H7 (cell line): ENCODE data around the gene STK10. TPM values are rescaled to one million over a fixed set of nuclear protein-coding genes. Genes with fewer than 3 reads are reported as not detected.
A peak's percentile ranks its signal among the peaks of the same experiment; 100 is the strongest.
"Not testable (repeated sequence)": the region's sequence is repeated elsewhere in the genome, so short reads cannot be mapped to it uniquely, and the experiment has no call there.

Experiments
- DNase-seq: peaks from one replicate; pipeline ENCODE4 v3.0.0; 2012
- H3K27me3 ChIP-seq: 2 replicates; pipeline ENCODE4 v1.6.0; 2011; ENCODE audit warnings: mild to moderate bottlenecking, low read length; ENCODE audit not compliant: control insufficient read depth, insufficient read depth
- H3K36me3 ChIP-seq: replicated peaks from 2 replicates; pipeline ENCODE4 v1.5.1; 2011; ENCODE audit warnings: low read length; ENCODE audit not compliant: control insufficient read depth, insufficient read depth
- H3K4me3 ChIP-seq: 2 replicates; pipeline ENCODE4 v1.5.1; 2011; ENCODE audit warnings: low read depth, mild to moderate bottlenecking, control low read depth, low read length, moderate library complexity; ENCODE audit not compliant: insufficient read depth
- total RNA-seq: library from RNA; depleted of rRNA; stranded (reverse); fragments of >200 nt; shearing (Covaris generic); gene quantifications from 2 replicates; pipeline ENCODE4 v1.2.3, GENCODE V29; 2014

Gene STK10
- total RNA-seq, 1 experiment from 2014 or later, result 7.4 TPM

DNA sequence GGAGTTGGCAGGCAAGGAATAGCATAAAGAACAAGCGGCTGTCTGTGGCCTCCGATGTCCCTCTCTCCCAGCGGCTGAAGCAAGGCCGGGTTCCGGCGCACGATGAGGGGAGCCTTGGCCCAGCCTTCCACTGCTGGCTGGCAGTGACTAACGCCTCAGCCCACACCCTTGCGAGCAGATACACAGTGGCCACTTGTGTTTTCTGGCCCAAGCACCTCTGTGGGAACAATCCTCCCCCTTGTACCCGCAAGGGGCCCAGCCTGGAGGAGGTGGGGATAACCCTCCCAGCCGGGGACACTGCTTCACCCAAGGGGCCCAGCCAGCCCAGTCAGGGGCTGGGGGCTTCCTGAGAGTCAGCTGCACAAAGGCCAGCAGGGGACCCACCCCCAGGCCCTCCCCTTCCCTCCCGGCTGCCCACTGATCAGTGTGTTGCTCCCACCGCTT, 23.2 kb downstream of the STK10 start:
- Histone ChIP-seq H3K4me3 (no peak overlapping the region), H3K36me3 (no peaks in the 10 kb centered on the region)
- DNase-seq, result no peak

DNA sequence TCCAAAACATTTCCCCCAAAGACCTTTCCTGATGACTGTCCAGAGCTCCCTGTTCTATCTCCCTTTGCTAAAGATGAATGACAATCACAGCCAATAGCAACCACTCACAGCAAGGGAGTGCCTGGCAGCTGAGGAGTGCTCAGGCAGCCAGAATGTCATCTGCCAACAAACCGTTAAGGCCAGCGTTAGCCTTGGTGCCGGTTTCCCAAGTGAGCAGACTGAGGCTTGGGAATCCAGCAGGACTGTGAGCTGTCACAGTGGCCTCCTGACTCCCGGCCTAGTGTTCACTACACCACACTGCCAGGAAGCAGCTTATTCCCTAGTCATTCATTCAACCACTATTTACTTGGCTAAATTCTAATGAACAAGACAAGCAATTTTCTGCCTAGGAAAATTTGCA, 24.7 kb downstream of the STK10 start:
- no peaks in the 10 kb centered on the region for H3K36me3 ChIP-seq
- no peak for DNase-seq
- no peaks in the 10 kb centered on the region for H3K27me3 ChIP-seq
- H3K4me3 ChIP-seq, result no peak overlapping the region

More for the DNA sequence above, 23.2 kb downstream of the STK10 start:
- H3K27me3 ChIP-seq, result no peaks in the 10 kb centered on the region

DNA sequence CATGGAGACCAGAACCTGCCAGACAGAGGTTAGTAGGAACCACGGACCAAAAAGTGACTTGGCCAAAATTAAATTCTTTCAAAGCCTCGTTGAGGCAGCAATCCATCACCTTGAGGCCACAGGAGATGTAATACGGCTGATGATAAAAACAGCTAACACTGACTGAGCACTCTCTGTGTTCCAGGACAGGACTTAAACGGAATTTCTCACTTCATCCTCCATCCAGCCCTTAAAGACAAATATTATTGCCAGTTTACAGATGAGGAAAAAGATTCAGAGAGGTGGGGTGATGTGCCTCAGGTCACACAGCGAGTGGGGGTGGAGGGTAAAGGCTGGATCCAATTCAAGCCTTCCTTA, 25.1 kb downstream of the STK10 start:
- Histone ChIP-seq H3K4me3 (no peak overlapping the region), H3K36me3 (no peaks in the 10 kb centered on the region), H3K27me3 (no peaks in the 10 kb centered on the region)
- DNase-seq, result no peak

DNA sequence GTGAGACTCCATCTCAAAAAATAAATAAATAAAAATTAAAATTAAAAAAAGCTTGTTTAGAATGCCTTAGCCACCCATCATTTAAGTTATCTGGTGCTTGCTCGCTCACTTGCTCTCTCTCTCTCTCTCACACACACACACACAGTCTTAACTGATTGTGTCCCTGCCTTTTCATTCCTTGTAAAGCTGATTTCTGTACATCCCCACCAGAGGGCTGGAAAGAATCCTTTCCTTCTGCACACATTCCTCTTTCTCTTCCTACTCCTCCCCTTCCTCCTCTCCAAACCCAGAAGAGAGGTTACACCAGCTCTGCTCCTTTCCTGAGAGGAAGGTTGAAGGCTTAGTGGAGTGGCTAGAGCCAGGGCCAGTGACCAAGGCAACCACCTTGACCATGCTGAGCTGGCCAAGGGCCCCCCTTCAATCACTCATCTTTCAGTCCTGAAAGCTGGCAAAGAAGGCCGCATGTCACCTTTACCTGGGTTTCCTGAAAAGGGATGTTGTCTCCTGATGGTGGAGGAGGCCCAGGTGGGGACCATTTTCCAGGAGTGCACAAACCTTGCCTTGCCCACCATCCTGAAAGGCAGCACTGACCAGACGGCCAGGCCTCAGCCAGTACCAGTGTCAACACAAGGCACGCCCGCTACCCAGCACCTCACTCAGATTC, 25.6 kb downstream of the STK10 start:
- DNase-seq, result no peak
- H3K36me3 ChIP-seq, result no peaks in the 10 kb centered on the region
- no peaks in the 10 kb centered on the region for H3K27me3 ChIP-seq
- no peak overlapping the region for H3K4me3 ChIP-seq

DNA sequence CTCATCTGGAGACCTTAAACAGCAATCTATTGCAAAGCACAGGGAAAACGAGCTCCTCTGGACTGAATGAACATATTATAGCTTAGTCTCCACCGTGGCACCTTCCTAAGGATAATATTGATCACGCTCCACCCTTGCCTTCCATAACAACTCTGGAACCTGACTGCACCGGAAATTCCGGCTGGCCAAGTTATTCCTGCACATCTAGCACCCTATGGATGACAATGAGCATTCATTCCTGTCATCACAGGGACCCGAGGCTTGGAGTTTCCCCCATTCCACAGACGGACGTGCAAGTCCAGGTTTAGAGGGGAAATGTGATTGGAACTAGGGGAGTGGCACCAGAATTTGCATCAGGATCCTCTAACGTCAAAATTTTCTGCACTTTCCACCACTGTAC, 27.5 kb downstream of the STK10 start:
- Histone ChIP-seq H3K27me3 (no peaks in the 10 kb centered on the region), H3K36me3 (no peaks in the 10 kb centered on the region; the same call in 1 of the 2 replicates), H3K4me3 (no peak overlapping the region)
- no peak for DNase-seq

DNA sequence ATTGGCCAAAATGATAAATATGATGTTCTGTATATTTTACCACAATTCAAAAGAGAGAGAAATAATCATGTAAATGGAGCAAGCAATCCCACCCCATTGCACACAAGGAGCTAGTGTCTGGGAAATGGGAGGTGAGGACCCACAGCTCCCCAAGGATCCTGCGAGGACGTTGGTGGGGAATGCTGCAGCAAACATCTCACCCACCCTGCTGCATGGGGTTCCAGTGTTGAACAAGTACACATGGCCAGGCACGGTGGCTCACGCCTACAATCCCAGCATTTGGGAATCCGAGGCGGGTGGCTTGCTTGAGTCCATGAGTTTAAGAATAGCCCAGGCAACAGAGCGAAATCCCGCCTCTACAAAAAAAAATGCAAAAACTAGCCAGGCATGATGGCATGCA, 29.0 kb downstream of the STK10 start:
- no peak overlapping the region for H3K4me3 ChIP-seq
- H3K36me3 ChIP-seq, result no peaks in the 10 kb centered on the region; the same call in 1 of the 2 replicates
- DNase-seq, result peak; percentile 3
- H3K27me3 ChIP-seq, result no peaks in the 10 kb centered on the region

DNA sequence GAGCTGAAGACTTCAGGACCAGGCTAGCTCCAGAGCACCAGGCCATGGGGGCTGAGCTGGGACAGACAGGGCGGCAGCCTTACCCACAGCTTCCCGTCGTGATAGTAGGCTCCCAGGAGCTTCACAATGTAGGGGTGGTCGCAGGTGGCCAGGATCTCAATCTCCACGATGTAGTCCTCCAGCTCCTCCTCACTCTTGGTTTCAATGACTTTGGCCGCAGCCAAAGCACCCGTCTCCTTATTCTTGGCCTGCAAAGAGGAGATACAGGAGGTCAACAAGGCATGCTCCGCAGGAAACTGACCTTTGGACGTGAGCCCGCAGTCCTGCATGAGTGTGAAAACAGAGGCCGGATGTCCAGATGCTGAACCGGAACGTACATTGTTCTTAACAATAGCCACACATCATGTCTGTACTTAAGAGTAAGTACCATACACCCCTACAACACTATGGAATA, 31.5 kb downstream of the STK10 start:
- H3K27me3 ChIP-seq, result no peaks in the 10 kb centered on the region
- no peaks in the 10 kb centered on the region; the same call in 1 of the 2 replicates for H3K36me3 ChIP-seq
- no peak overlapping the region for H3K4me3 ChIP-seq
- DNase-seq, result no peak

DNA sequence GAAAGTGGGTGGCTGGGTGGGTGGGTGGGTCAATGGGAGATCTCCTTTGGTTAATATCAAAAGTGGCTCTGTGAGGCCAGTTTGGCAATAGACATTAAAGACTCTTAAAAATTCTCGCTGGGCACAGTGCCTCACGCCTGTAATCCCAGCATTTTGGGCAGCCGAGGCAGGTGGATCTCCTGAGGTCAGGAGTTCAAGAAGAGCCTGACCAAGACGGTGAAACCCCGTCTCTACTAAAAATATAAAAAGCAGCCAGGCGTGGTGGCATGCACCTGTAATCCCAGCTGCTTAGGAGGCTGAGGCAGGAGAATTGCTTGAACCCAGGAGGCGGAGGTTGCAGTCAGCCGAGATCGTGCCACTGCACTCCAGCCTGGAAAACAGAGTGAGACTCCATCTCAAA, 32.9 kb downstream of the STK10 start:
- H3K4me3 ChIP-seq, H3K27me3 ChIP-seq, H3K36me3 ChIP-seq, DNase-seq: not testable (repeated sequence)

DNA sequence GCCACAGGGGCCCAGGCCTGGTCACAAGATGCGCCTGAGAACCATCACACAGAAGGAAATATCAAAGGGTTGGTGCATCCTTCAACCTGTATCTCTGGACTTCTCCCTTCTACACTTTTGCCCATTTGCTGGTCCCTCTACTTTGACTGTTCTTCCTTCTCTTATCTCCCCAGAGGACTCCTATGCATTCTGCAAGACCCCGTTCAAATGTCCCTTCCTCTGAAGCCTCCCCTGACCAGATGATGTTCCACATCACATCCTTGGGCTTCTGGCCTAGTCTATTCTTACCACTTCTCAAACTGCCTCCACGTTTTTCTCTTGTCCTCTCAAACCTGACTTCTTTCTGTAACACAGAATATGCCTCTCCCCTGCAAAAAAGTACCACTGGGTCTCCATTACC, 34.3 kb downstream of the STK10 start:
- no peak overlapping the region for H3K4me3 ChIP-seq
- no peaks in the 10 kb centered on the region for H3K27me3 ChIP-seq
- no peaks in the 10 kb centered on the region; the same call in 1 of the 2 replicates for H3K36me3 ChIP-seq
- DNase-seq, result no peak

DNA sequence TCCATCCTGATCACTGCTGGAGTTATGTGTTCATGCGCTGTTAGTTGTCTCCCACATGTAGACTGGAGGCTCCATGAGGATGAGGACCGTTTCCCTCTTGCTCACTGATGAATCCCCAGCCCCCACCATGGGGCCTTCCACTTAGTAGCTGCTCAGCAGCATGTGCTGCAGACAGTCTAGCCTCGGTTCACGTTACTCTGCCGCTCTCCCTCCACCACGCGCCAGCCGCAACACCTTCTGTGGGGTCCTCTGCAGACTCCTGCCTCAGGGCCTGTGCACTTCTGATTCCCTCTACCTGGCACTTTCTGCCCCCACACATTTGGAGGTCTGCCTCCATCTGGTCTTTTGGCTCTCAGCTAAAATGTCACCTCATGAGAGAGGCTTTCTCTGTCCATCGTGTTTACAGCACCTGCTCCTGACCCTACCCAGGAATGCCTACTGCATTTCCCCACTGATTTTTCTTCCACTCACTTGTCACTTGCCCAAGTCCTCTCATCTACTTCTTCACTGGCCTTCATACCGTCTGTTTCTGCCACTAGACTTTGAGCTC, 36.3 kb downstream of the STK10 start:
- no peaks in the 10 kb centered on the region for H3K27me3 ChIP-seq
- peaks cover 1% of the 10 kb centered on the region; the same call in 1 of the 2 replicates for H3K36me3 ChIP-seq
- H3K4me3 ChIP-seq, result no peak overlapping the region
- DNase-seq, result peak; percentile 10

DNA sequence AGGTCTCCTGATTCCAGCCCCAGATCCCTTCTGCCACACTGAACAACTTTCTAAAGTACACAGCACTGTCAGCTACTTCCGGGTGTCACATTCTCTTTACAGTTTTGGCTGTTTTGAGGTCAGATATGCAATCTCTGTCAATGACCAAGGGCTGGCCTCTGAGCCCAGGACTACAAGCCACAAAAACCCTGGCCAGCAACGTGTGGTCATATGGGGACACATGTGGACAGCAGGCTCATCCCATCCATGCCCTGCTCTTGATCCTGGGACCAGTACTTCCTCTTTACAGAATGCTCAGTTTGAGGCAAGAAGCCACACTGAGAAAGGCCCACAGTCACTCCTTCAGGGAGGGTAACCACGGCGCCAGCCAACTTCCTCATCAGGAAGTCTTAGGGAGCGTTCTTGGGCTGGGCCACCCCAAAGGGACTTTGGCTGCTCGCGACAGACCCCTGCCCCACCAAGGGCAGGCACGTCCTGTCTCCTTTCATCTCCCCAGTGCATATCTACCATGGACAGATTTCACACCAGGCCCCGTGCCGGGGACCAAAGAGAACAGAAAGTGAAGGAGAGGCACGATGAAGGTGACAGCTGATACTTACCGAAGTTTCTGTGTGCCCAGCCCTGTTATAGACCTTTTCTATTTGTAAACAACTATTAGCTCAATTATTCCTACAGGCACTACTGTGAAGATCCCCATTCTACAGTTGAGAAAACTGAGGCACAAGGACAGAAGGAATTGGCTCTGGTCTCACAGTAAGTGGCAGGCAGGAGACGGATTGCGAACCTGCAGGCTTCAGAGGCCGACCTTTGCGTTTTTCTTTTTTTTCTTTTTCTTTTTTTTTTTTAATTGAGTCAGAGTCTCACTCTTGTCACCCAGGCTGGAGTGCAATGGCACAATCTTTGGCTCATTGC, 37.3 kb downstream of the STK10 start:
- Histone ChIP-seq H3K36me3 (0 out of 2 replicates have a peak, but pooled peaks cover 1% of the 10 kb centered on the region), H3K4me3 (no peak overlapping the region), H3K27me3 (no peaks in the 10 kb centered on the region)
- peak; percentile 28 for DNase-seq

DNA sequence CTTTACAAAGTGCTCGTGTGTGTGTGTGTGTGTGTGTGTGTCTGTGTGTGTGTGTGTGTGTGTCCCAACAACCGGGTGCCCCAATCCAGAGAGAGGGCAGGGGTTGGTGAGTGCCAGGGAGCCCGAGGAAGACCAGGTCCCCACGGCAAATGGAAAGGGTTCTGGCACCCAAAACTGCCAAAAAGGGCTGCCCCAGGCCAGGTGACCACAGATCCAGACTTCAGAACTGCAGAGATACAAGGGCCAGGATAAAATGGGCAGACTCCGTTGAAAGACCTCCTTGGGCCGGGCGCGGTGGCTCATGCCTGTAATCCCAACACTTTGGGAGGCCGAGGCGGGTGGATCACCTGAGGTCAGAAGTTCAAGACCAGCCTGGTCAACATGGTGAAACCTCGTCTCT, 38.5 kb downstream of the STK10 start:
- DNase-seq, result peak; percentile 10
- not testable (repeated sequence) for H3K4me3 ChIP-seq, H3K36me3 ChIP-seq, H3K27me3 ChIP-seq

DNA sequence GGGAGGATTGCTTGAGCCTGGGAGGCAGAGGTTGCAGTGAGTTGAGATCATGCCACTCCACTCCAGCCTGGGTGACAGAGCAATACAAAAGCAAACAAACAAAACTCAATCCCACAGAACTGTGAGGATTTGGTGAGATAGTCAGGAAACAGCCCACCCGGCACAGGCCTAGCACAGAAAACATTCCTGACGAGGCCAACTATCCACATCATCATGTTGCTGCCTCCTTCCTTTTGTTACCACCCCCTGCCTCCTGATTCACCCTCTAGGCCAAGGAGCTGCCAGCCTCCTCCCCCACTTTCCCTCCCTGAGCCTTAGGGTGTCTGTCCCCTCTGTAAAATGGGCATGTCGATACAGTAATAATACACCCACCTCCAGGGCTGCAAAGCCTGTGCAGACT, 39.0 kb downstream of the STK10 start:
- Histone ChIP-seq H3K4me3 (no peak overlapping the region), H3K36me3 (0 out of 2 replicates have a peak, but pooled peaks cover 1% of the 10 kb centered on the region), H3K27me3 (no peaks in the 10 kb centered on the region)
- DNase-seq, result peak; percentile 43

DNA sequence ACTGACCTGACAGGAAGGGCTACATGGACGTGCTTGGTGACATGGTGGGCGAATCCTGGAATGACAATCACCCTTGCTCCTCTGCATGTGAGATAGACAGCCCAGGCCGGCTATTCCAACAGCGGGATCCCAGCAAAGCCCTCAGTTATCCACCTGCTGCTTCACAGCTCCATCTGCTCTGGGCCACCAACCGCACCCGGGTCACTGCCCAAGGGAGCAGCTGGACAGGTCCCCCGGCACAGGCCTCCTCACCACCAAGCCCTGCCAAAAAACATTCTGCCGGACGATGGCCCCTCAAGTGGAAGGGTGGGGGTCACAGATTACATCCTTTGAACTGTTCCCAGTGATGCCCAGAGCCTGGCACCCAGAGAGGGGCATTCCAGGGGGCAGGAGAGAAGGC, 39.6 kb downstream of the STK10 start:
- no peaks in the 10 kb centered on the region for H3K27me3 ChIP-seq
- no peak for DNase-seq
- H3K4me3 ChIP-seq, result no peak overlapping the region
- H3K36me3 ChIP-seq, result 0 out of 2 replicates have a peak, but pooled peaks cover 1% of the 10 kb centered on the region

DNA sequence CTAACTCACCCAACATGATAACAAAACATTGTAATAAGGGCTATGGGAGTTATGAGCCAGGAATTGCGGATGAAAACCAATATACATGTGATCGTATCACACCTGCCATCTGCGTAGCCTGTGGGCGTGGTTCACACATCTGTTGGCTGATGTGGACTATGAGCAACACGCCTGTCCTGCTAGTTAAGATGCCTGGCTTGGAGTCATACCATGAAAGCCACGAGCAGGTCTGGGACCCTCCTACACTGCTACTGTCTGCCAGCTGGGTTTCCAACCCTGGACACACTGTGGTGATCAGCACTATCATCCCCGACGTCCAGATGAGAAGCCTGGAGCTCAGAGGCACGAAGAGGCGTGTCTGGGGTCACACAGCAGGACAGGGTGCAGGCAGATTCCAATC, 40.2 kb downstream of the STK10 start:
- Histone ChIP-seq H3K27me3 (no peaks in the 10 kb centered on the region), H3K36me3 (0 out of 2 replicates have a peak, but pooled peaks cover 1% of the 10 kb centered on the region), H3K4me3 (no peak overlapping the region)
- no peak for DNase-seq
